IPS-NIHi11 (cell line): ENCODE data around the gene PIK3C2A.

Experiments
- DNase-seq: peaks from one replicate; pipeline ENCODE4 v3.0.0; 2012; ENCODE audit warnings: mixed read lengths, low spot score

Gene PIK3C2A

DNA sequence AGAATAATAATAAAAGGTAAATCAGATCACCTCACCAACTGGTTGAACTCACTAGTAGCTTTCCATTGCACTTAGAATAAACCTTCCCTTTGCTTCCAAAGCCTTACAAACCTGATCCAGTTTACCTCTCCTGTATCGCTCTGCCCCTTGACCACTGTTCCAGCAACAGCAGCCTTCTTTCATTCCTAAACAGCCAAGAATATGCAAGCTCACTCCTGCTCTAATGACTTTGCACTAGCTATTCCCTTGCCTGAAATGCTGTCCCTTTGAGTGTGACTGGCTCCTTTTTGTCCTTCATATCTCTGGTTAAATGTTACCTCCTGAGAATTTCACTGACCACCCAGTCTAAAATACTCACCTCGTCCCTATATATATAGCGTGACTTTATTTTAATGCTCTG lies 9.6 kb upstream of the PIK3C2A start:
- no peak for DNase-seq

DNA sequence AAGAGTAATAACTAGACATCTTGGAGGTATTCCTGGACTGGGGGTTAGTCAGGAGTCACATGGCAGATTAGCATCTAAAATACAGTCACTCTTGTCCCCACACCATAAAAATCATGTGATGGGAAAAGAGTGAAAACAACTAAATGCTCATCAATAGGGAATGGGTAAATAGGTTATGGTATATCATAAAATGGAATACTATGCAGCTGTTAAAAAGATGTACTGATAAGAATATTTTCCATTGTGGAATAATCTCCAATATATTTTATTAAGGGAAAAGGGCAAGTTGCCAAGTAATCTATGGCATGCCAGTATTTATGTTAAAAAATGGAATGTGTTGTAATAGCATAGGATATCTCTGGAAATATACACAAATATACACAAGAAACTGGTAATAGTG lies 6.6 kb upstream of the PIK3C2A start:
- no peak for DNase-seq

DNA sequence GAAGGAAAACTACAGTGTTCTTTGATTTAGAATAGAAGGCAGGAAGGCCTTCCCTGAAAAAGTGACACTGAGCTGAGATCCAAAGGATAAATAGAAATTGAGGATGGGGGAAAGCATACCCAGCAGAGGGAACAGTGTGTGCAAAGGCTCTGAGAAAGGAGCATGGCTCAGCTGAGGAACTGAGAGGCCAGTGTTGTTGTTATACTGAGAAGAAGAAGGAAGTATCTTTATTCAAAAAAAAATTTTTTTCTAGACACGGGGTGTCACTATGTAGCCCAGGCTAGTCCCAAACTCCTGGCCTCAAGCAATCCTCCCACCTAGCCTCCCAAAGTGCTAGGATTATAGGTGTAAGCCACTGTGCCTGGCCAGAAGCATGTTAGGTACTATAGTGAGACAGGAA lies 3.5 kb upstream of the PIK3C2A start:
- no peak for DNase-seq

DNA sequence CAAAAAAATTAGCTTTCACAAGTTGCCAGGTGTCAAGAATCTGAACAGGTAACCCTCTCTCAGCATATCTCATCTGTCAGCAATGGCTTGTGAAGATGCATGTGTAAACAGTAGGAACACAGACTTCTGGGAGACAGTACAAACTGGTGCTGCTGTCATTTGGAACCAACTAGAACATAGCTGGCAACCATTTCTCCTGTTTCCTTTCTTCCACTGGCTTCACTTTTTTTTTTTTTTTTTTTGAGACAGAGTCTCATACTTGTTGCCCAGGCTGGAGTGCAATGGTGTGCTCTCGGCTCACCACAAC lies 2.1 kb upstream of the PIK3C2A start:
- DNase-seq = no peak

DNA sequence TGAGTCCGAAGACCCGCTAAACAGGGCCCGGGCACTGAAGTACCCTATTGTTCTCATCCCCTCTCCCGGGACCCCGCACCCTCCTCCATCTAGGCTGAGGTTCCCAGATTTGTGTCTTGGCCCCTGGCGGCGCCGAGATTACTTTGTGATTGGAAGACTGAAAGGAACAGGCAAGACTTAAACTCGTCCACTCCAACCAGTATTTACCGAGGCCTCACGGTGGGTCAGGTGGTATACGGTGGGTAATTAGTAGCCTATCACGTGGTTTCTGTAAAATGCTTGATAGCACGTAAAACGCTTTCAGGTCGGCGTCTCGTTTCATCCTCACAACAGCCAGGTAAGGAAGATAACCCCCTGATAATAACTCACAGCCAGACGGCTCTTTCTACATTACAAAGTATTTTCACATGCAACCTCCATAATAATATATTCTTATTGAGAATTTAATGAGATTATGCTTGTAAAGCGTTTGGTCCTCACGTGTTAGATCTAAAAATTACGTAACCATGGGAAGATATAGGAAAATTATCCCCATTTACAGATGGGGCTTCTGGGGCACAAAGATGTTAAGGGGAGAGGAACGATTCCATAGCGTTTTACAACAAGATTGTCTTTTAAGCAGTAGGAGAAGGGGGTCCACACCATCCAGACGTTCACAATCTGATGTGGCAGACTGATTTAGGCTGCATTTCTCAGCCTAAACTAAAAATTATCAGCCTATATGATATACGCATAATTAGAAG lies 642 bp upstream of the PIK3C2A start:
- DNase-seq = peak; percentile 80

DNA sequence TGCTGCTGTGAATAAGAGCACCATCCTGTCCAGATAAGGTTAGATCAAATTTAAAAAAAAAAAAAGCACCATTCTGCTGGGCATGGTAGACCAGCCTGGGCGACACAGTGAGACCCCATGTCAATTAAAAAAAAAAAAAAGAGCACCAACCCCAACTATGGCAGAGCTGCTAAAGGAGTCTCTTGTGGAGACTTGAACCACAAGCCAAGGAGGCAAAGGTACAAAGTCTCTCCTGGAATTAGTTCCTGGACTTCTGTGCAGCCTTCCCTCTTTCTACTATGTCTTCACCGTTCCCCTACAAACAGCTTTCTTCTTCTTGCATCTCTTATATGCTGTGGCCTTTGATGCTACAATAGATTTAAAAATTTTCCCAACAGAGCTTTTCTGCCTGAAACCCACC lies 1.3 kb downstream of the PIK3C2A start:
- DNase-seq = no peak

DNA sequence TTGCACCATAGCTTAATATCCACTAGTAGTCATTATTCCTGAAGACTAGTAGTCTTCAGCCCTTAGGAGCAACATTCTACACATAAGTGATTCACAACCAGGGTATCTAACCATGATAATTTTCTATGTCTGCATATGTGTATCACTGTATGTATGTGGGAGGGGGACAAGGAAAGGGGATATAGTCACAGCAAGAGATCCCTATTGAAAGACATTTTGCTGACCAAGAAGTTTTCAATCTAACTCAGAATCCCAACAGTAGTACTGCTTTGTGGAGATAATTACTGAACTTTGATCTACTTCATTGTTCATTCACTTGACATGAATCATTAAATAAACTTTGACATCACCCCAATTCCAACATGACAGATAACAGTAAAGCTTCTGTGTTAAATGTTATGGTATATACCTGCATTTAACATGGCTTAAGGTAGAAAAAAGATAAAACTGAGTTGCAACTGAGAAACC lies 10.3 kb downstream of the PIK3C2A start:
- DNase-seq = no peak

DNA sequence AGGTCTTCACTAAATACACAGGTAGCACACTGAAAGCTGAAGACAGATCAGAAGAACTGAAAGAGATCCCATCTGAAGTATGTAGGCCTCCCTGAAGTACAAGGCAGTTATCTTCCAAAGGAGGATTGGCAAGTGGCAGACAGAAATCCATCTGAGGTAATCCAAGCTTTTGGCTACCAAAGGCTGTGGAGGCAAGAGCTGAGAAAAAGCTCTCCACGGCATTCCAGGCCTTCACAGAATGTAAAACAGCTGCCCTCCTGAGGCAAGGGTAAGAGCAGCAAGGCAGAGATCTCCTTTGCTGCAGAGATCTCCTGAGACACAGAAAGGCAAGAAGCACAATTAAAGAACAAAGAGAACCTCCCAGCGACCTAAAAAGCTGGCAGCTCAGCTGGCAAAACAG lies 19.1 kb downstream of the PIK3C2A start:
- no peak for DNase-seq

DNA sequence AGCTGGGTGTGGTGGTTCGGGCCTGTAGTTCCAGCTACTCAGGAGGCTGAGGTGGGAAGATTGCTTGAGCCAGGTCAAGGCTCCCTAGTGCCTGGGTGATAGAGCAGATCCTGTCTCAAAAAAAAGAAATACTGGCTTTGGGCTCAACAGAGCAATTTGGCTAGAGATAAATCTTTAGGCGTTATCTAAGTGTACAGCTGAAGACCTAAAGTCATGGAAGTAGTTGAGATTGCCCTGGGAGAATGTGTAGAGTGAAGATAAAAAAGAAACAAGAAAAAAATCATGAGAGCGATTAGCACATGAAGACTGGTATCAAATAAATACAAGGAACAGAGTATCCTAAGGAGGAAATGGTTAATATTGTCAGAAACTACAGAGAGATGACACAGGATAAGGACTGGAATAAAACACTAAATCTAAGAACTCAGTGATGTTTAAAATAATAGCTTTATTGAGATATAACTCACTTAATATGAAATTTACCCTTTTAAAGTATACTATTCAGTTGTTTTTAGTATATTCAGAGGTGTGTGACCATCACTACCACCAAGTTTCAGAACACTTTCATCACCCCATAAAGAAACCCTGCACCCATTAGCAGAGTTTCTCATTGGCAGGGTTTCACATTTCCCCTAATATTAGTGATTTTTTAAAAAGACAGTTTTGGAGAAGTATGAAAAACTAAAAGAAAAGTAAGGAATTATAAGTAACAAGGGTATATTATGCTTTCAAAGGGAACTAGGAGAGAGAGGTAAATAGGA lies 20.7 kb downstream of the PIK3C2A start:
- DNase-seq = no peak

DNA sequence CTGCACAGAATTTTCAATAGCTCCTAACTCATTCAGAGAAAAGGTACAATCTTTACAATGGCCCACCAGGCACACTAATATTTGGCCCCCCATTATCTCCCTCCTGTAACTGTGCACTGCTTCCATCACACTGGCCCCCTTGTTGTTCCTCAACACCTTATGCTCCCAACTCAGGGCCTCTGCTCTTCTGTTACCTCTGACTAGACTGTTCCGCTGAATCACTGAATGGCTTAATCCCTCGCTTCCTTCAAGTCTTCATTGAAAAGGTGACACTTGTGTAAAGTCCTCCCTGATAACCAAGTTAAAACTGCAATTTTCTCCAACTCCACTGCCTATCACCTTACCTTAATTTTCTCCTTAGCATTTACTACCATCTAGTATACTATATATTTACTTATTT lies 21.8 kb downstream of the PIK3C2A start:
- DNase-seq = no peak

DNA sequence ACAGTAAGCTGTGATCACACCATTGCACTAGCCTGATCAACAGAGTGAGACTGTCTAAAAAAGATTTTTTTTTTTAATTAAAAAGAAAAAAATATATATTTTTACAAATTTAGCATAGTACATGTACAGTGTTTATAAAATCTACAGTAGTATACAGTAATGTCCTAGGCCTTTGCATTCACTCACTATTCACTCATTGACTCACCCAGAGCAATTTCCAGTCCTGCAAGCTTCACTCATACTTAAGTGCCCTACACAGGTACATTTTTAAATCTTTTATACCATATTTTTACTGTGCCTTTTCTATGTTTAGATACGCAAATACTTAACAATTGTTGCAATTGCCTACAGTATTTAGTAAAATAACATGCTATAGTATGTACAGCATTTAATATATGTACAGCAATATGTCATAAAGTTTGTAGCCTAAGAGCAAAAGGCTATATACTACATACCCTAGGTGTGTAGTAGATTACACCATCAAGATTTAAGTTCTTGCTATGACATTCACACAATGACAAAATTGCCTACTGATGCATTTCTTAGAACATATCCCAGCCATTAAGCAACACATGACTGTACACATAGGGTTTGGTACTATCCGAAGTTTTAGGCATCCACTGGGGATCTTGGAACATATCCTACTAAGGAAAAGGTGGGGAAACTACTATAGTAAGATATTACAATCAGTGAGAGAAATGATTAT lies 22.8 kb downstream of the PIK3C2A start:
- no peak for DNase-seq

DNA sequence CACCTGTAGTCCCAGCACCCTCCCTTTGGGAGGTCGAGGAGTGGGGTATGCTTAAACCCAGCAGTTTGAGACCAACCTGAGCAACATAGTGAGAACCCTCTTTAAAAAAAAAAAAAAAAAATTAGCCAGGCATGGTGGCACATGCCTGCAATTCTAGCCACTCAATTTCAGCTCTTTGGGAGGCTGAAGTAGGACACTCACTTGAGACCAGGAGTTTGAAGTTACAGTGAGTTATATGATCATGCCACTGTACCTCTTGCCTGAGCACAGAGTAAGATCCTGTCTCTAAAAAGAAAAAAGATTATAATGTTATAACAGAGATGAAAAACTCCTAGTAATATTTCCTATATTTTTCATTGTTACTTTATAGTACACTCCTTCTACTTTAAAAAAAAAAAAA lies 23.9 kb downstream of the PIK3C2A start:
- no peak for DNase-seq

DNA sequence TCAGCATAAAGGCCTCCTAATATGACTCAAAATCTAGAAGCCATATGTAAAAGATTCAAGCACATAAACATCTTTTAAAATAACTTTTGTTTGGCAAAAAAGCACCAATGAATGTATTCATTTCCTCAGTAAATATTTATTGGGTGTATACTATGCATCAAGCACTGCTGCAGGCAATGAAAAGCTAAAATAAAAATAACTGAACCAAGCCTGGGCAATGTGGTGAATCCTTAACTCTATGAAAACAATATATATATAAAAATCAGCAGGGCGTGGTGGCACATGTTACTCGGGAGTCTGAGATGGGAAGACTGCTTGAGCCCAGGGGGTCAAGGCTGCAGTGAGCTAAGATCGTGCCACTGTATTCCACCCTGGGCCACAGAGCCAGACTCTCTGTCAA lies 27.8 kb downstream of the PIK3C2A start:
- no peak for DNase-seq

DNA sequence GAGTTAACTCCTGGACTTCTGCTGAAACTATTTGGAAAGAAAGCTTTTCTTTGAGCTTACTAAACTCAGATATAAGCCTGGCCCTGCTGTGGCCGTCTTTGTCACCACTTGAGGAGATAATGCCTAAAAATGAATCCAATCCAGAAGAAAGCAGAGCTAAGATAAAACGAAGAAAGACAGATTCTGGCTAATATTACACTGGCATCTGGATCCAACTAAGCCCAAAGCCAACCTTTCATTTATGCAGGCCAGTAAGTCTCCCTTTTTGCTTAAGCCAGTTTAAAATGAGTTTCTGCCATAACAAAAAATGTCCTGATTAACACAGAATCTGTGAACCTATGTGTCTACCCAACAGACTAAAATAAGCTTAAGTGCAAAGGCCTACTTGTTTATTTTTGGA lies 34.5 kb downstream of the PIK3C2A start:
- no peak for DNase-seq

DNA sequence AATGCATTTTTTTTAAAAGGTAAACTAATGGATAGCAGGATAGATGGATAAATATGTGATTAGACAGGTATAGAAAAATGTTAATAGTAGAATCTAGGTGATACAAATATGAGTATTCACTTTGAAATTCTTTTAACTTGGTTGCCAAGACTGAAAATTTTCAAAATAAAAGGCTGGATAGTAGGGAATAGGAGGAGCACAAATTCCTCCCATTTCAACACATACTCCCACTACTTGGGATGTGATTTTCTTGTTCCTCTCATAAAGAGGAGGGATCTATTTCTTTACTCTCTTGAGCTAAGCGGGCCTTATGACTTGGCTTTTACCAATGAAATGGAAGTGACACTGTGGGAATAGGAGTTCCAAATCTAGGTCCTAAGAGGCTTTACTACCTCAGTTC lies 35.9 kb downstream of the PIK3C2A start:
- no peak for DNase-seq

DNA sequence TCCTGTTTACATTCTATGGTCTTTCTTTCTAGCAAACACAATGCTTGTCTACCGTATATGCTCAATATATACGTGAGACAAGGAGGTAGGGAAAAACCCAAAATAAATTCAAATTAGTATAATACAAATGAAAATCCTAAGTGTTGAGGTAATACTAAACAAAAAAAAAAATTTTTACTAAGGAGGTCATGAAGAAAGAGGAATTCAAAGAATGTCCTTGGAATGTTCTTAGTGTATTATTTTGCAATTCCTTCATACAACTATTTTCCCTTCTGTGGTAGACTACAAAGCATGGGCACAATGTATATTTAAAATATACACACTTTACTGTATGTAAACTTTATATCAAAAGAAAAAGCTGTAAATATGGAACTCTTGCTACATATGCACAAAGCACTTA lies 36.4 kb downstream of the PIK3C2A start:
- no peak for DNase-seq

DNA sequence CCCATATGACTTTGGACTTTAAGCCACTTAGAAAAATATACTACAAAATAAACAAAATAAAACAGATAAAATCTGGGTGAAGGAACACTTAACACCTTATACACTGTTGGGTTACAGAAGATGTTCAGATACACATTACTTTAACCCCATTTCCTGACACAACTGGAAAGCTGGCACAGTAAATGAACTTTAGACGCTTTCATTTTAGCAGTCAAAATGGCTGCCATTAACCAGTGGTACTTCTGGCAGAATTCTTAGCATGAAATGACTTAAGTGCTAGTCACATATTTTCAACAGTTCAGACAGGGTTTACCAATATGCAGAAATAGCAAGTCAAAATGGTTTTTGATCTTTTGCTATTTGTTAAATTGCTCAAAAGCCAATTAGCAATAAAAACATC lies 37.9 kb downstream of the PIK3C2A start:
- DNase-seq = no peak

DNA sequence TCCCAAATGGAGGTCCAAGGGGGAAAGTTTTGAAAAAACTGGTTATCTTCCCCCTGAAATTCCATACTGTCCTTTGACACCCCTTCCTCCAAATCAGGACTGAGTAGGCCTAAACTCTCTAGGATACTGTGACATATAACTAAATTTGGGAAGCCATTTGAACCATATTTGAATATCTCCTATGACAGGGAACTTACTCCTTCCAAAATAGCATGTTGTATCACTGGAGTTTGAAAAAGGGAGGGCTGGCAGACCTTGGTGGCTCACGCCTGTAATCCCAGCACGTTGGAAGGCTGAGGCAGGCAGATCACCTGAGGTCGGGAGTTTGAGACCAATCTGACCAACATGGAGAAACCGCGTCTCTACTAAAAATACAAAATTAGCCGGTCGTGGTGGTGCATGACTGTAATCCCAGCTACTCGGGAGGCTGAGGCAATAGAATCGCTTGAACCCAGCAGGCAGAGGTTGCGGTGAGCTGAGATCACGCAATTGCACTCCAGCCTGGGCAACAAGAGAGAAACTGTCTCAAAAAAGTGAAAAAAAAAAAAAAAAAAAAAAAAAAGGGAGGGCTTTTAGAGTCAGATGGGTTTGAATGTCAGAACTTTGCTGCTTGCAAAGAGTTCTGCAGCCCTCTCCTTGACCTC lies 42.4 kb downstream of the PIK3C2A start:
- no peak for DNase-seq

DNA sequence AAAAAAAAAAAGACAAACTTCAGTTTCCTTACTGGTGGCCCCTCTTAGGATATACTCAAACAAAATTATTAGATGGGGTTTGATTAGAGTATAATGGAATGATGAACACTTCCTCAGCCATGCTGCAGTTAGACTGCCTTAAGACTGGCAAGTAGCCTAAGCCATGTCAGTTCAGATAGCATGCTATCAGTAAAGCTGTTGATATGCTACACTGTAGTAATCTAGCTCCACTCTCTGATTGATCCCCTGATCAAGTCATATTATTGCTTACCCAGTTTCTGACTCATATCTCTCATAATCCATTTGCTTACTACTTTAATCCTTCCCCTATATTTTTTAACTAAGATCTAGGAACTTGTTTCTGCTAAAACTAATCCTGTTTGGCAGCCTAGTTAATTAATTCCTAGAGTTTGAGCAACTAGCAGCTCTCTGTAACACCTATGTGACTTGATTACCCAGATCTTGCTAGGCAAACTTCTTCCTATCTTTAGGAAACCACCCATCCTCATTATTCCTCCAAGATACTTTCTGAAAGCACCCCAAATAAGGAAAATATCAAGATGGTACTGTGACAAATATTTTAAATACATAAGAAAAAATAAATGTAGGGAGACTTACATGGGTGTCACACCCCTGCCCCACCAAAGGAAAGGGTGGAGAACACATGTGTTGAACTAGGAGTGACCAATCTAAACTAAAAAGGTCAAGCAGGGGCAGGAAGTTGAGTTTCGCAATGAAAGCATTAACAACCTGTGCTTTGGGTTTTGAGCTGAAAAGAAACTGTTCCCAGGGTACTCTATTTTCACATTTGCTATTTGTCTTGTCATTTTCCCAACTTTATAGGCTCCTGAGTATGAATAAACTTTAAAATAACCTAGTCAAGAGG lies 43.2 kb downstream of the PIK3C2A start:
- DNase-seq = no peak

DNA sequence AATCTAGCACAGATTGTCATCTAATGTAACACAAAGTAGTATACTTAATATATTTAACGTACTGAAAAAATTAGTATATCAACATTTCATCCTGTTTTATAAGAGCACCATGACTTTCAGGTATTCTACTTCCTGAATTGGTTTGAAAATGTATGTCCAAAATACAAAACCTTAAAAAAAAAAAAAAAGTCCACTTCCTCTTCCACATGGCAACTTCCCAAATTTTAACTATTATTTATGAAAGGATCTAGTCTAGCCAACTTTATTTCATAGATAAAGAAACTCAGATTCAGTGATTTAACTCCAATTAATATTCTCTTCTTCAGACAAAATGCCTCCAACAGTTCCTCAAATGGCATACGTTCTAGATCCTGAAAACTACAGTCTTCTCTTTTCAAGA lies 44.0 kb downstream of the PIK3C2A start:
- no peak for DNase-seq

DNA sequence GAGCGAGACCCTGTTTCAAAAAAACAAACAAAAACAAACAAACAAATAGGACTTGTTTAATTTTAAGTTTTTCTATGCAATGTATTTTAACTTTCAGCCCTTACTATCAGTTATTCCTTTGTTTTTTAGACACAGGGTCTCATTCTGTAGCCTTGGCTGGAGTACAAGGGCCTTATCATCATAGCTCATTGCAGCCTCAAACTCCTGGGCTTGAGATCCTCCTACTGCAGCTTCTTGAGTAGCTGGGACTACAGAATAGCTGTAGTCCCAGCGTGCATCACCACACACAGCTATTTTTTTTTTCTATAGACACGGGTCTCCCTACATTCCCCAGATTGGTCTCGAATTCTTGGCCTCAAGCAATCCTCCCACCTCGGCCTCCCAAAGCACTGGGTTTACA lies 44.5 kb downstream of the PIK3C2A start:
- DNase-seq = no peak

DNA sequence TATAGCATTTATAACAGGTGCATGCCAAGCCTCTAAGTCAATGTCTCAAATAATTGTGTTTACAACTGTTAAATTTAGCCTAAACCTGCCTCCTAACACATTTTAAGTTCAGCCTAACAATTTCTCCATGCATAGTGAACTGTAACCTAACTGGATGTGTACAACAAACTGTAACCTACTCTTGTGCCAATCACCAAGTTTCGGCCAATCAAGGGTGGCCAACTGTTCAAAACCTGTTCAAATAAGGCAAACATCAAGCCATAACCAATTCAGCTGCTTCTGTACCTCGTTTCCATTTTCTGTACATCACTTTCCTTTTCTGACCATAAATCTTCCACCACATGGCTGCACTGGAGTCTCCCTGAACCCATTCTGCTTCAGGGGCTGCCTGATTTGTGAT lies 45.4 kb downstream of the PIK3C2A start:
- DNase-seq = no peak
